ENCODE data around the gene GDF2. TPM values are rescaled to one million over a fixed set of nuclear protein-coding genes. Genes with fewer than 3 reads are reported as not detected.

The GDF2 gene
- total RNA-seq, 2 donors from 2014 or later, result not detected

DNA sequence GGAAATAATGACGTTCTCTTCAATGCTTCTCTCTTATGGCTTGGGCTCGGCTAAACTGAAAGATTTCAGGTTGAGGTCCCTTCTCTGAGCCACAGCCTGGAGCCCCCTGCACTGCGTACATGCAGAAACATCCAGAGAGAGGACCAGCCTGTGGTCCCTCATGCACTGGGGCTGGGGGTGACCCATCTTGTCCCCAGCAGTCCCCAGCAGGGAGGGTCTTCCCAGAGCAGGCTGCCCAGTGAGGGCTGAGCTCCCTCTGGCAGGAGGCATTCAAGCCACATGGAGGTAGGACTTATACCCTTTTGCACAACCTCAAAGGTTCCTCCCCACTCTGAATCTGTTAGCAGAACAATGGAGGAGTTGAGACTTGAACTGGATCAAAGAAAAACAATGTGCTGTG lies 14.9 kb upstream of the GDF2 start:
- intact Hi-C loops (cut with DNase I, micrococcal nuclease), result no loop called here
- DNase-seq (no peak), ATAC-seq (no peak)

DNA sequence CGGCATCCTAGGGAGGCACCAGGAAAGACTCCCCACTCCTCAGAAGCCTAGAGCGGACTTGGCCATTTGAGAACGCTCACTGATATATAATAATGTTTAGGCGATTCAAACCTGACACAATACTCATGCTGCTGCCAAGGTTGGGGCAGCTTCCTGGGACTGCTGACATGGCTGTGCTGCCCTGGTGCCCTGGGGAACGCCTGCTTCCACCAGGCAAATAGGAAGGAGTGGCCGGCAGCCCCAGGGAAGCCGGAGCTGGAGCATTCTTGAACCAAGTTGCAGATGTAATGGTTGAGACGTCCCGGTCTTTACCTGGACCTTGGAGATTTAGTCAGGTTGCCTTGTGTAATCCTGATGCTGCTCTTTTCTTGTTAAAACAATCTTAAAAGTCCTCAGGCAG lies 13.5 kb upstream of the GDF2 start:
- DNase-seq (no peak), ATAC-seq (no peak)
- intact Hi-C loops (cut with DNase I, micrococcal nuclease), result no loop called here

DNA sequence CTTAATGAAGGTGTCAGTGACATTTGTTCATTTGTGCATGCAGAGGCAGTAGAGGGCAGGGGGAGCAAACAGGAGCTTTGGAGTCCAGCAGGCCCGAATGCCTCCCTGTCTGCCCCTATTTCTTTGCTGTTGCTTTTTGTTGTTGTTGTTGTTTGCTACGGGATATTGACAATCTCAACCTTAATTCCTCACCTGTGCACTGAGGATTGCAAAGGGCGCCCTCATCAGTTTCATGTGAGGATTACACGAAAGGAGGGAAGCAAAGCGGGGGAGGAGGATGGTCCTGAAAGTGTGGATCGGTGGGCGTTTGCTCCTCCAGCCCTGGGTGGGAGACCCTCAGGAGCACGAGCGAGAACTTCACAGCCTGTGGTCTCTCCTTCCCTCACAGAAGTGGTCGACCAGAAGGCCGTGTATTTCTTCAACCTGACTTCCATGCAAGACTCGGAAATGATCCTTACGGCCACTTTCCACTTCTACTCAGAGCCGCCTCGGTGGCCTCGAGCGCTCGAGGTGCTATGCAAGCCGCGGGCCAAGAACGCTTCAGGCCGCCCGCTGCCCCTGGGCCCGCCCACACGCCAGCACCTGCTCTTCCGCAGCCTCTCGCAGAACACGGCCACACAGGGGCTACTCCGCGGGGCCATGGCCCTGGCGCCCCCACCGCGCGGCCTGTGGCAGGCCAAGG lies 12.7 kb upstream of the GDF2 start:
- intact Hi-C loops (cut with DNase I, micrococcal nuclease), result loop anchor here in 1 of 2 donors (5.0 kb wide), 1 partner anchor 262 kb away; no protein-coding TSS in a partner anchor
- ATAC-seq (no peak), DNase-seq (no peak)

DNA sequence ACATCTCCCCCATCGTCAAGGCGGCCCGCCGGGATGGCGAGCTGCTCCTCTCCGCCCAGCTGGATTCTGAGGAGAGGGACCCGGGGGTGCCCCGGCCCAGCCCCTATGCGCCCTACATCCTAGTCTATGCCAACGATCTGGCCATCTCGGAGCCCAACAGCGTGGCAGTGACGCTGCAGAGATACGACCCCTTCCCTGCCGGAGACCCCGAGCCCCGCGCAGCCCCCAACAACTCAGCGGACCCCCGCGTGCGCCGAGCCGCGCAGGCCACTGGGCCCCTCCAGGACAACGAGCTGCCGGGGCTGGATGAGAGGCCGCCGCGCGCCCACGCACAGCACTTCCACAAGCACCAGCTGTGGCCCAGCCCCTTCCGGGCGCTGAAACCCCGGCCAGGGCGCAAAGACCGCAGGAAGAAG lies 12.2 kb upstream of the GDF2 start:
- ATAC-seq (no peak), DNase-seq (no peak)
- intact Hi-C loops (cut with DNase I, micrococcal nuclease), result loop anchor here in 1 of 2 donors (5.0 kb wide), 1 partner anchor 263 kb away; no protein-coding TSS in a partner anchor

DNA sequence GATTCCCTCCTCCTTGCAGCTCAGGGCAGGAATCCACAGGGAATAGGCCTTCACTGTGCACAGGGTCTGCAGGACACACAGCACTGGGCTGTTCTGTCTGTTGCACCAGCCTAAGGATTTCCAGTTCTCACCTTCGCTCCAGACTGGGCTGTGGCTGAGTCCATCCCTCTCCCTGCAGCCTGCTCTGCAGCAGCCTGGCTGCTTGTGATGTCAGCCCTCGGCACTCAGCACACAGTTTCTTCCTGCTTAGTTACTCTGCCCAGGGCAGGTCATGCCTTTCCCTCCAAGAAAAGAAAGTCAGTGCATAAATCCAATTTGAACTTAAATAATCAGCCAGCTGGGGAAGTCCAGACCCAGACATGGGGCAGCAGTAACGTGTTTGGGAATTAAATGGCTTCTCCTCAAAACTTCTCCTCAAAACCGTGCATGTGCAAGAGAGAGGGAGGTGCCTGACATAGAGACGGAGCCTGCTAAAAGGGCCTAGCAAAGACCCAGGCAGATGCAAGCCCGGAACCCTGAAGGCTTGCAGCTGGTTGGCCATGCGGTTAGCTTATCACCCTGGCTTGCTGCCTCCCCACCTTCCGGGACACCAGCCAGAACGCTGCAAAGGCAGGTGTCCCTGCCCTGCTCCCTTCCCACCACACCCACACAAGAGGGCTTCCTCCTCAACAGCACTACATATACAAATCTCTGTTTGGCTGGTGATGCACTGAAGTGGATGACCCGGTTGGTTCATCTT lies 10.9 kb upstream of the GDF2 start:
- intact Hi-C loops (cut with DNase I, micrococcal nuclease), result loop anchor here in 1 of 2 donors (5.0 kb wide), 1 partner anchor 264 kb away; no protein-coding TSS in a partner anchor
- ATAC-seq (peak; percentile 95), DNase-seq (peak; percentile 78 to 84)

DNA sequence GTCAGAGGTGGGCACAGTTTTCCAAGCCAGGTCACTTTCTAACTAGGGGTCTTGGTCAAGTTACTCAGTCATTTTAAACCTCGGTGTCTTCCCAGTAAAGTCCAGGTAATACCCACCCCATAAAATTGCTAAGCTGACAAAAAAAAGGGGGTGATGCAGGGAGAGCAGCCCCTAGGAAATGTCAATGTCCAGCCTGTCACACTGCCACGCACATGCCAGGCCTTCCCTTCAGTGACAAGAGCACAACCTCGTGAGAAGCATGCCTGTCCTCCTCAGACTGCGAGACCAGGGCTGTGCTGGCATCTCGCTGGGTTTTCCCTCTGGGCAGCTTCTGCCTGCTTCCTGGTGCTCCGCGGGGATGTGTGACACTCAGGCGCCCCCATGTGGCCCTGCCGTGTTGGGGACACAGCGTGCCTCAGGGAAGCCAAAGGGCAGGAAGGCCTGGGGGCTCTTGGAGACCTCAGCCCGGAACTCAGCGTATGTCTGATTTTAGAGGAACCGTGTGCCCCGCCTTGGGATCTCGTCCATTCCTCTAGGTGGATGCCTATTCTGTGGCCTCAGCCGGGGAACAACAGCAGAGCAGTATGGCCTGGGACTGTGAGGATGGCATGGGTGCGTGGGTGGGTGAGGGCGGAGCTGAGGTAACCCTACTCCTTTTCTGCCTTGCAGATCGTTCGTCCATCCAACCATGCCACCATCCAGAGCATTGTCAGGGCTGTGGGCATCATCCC lies 10.2 kb upstream of the GDF2 start:
- ATAC-seq (peak; percentile 92), DNase-seq (peak; percentile 81 to 90)
- intact Hi-C loops (cut with DNase I, micrococcal nuclease), result loop anchor here in 1 of 2 donors (5.0 kb wide), 1 partner anchor 265 kb away; no protein-coding TSS in a partner anchor

DNA sequence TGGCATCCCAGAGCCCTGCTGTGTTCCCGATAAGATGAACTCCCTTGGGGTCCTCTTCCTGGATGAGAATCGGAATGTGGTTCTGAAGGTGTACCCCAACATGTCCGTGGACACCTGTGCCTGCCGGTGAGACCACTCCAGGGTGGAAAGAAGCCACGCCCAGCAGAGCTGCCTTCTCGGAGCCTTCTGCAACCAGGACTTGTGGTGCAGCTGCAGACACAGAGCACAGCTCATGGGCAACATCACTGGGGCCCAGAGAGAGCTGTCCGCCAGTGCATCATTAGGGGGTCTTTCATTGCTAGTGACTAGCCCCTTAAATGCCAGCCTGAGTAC lies 9.6 kb upstream of the GDF2 start:
- intact Hi-C loops (cut with DNase I, micrococcal nuclease), result loop anchor here in 1 of 2 donors (5.0 kb wide), 1 partner anchor 265 kb away; no protein-coding TSS in a partner anchor
- DNase-seq, result no peak
- ATAC-seq, result no peak

DNA sequence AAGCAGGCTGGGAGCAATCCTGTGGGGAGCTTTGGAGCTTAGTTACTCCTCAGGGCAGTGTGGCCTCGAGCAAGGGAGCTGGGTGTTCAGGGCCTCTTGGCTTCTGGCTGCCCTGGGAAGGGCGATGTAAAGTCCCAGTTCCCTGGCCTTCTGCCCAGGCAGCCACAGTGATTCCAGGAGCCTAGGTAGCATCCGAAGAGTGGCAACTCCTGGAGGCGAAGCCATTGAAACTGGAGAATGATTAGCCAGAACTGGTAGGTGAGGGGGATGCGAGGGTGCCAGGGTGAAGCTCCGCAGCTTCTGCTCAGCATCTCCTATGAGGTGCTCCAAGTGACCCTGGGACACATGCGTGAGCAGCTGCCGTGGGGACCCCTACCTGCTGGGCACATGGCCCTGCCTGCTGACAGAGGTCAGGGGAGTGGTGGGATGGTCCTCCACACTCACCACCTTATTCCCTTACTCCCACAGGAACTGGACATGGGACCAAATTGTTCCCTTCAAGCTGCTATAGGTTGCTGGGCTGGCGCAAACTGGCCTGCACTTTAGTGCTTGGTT lies 7.8 kb upstream of the GDF2 start:
- ATAC-seq (no peak), DNase-seq (no peak)
- intact Hi-C loops (cut with DNase I, micrococcal nuclease), result loop anchor here in 1 of 2 donors (5.0 kb wide), 1 partner anchor 267 kb away; no protein-coding TSS in a partner anchor

DNA sequence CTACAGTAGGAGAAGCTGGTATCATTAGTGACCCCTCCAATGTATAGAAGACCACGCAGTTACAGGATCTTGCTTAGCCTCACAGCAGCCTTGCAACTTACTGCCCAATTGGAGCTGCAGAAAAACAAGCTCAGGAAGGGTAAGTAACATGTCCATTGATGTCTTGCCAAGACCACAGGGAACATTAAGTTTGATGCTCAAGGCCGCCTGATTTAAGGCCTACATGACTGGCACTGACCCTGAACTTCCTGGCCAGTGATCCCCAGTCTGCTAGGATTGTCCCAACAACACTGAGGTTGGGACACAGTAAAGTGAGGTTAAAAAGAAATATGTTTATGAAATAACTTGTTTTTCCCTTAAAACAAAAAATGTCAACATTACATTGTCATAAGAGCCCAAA lies 6.8 kb upstream of the GDF2 start:
- ATAC-seq (no peak), DNase-seq (no peak)
- intact Hi-C loops (cut with DNase I, micrococcal nuclease), result no loop called here

DNA sequence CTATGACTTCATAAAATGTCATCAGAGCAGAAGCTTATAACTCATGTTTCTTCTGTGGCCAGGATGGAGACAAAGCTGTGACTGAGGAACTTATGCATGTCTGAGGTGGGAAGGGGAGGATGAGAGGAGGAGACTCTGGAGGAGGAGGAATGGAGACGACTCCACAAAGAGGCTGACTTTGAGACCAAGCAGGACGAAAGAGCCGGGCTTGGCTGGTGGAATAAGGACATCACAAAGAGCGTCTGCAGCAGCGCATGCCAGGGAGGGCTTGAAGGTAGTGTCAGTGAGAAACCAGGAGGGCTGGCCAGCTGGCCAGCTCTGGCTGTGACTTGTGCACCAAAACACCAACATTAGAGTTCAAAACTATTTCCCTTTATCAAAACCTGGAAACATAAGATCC lies 6.1 kb upstream of the GDF2 start:
- ATAC-seq, result no peak
- intact Hi-C loops (cut with DNase I, micrococcal nuclease), result no loop called here

DNA sequence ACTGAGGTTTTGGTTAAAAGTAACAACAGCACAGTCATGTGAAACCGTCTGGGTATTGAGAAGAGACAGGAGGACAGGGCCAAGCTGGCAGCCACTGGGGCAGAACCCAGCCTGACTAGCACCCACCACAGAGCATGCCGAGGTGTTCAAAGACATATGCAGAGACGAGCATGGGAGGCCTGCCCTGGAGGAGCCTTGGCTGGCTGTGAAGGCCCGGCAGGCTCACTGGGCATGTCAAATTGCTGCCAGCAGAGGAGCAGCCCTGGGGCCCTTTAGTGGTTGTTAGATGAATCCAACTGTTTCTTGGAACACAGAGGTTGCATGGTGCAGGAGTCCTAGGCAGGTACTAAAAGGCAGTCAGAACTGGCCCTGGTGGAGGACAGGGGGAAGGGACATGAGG lies 5.0 kb upstream of the GDF2 start:
- intact Hi-C loops (cut with DNase I, micrococcal nuclease), result no loop called here
- no peak for ATAC-seq
- DNase-seq, result no peak

More for the DNA sequence above, 6.1 kb upstream of the GDF2 start:
- DNase-seq, result no peak

DNA sequence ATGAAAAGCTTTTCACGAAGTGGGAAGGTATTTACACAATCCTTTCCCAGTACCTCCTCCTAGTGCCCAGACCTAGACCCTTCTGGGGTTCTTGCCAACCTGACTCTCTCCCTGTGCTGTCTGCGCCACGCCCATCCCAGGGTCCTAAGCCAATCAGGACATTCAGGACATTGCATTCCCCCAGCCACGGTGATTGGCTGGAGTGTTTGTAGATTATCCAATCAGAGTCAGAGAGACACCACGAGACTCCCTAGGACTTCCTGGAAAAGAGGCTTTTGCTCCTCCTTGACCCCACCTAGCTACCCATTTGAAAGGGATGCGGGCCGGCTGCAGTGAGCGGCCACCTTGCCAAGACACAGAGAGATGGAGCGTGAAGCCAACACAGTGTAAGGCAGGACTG lies 3.5 kb upstream of the GDF2 start:
- DNase-seq (no peak), ATAC-seq (no peak)
- intact Hi-C loops (cut with DNase I, micrococcal nuclease), result no loop called here

DNA sequence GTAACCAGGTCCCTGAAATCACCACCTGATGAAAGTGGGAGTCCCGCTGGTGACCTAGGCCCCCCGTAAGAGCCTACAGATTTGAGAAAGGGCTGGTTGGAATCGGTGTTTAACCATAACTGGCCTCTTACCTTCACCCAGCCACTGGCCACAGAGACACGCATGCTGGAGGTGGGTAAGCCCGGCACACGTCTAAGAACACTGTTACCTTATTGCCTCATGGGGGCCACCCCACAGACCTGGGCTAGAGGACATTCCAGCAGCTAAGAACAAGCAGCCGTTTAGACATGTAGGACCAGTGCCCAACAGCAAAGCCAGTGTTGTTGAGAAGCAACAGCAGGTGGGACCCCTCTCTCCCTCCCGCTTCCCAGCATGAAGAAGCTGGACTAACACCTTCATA lies 2.5 kb upstream of the GDF2 start:
- ATAC-seq, result no peak
- intact Hi-C loops (cut with DNase I, micrococcal nuclease), result no loop called here
- no peak for DNase-seq

DNA sequence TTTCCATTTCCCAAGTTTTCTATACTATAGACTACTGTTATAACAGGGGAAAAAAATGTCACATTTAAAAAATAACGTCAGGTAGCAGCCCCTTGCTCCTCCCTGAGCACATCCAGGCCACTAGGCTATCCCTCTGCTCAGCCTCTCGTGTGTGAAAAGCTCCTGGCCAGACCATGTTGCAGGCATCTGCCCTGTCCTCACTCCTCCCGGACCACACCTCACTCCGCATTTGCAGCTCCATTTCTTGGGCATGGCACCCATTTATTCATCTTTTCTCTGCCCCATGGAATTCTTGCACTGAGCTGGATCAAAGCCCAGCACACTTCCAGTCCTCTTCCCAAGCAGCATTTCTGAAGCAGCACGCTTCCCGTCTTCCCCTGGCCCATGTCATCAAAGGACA lies 1.4 kb upstream of the GDF2 start:
- ATAC-seq (no peak), DNase-seq (no peak)
- intact Hi-C loops (cut with DNase I, micrococcal nuclease), result no loop called here

DNA sequence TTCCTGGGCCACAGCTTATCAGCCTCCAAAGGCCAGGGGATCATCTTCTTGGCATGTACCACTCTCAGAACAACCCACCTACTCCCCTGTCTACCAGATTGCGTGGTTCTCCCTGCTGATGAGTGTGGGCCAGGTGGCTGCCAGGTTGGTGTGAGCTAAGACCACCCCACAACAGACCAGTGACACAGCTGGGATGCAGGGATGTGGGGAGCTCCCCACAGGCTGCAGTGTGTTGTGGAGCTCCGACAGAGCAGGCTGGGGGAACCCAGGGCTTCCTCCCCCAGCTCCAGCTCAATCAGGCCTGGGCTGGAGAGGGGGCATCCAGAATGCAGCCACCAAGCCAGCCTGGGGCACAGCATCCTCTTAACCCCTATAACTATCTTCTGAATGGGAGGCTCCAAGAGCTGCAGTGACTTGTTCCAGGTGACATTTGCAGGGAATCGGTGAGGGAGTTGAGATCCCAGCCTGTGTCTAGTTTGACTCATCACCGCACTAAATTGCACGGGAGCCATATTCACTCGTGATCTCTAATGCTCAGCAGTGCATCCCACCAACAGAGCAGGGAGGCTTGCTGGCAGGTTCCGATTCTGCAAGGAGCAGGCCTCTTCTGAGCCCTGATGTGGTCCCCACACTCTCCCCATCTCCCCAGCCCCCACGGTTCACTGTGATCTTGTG lies 596 bp upstream of the GDF2 start:
- DNase-seq, result no peak
- no peak for ATAC-seq
- intact Hi-C loops (cut with DNase I, micrococcal nuclease), result no loop called here

DNA sequence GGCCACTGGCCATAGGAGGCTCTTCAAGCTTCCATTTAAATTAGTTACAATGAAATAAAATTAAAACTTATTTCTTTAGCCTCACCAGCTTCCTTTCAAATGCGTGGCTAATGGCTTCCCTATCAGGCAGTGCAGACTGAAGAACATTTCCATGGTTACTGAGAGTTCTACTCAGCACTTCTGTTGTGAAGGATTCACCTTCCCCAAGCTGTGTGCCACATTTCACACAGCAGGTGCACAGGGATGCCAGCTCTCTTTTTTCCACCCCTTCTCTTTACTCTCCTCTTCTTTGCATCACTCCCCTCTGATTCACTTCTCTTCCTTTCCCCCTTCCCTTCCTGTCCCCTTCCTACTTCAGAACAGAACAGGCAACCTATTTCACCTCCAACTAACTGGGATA lies 833 bp downstream of the GDF2 start:
- DNase-seq (no peak), ATAC-seq (no peak)
- intact Hi-C loops (cut with DNase I, micrococcal nuclease), result no loop called here

DNA sequence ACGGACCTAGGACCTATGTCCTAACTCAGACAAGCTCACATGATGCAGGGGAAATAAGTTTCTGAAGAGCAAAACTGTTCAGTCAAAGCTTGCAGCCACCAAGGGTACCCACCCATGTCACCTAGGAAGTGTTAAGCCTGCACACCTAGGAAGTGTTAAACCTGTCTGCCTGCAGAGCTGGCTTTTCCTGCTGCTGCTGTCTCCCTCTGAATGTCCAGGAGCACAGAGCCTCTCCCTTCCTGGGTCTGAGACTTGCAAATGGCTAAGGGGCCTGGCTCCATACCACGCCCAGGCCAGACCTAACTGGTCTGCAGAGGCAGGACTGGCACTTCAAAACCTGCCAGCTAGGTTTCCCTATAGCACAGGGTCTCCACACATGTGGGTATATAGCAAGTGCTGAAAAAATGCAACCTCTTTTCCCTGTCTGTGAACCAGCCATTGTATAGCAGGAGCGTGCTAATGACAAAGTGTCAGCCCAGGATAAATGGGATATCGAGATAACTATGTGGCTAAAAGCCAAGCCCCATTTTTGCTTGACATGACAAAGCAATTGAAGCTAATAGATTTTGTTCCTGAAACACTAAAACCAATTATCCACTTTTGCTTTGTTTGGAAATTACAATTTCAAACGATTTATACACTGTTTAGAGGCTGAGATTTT lies 1.5 kb downstream of the GDF2 start:
- DNase-seq (no peak), ATAC-seq (peak; percentile 87)
- intact Hi-C loops (cut with DNase I, micrococcal nuclease), result no loop called here

All from left colon (tissue), 2 donors.